Mammary epithelial cell (primary cell): ENCODE results near the gene INPP4B.

Source experiments
- EZH2 ChIP-seq: IDR thresholded peaks from 2 replicates; pipeline ENCODE4 v1.6.1; 2012; ENCODE audit warnings: low read length, inconsistent platforms, borderline replicate concordance
- TF ChIP-seq, protein P1 (sequence below), 2 donors: IDR thresholded peaks in 1 of 2; conservative IDR thresholded peaks in 1 of 2; 2 replicates each; pipeline ENCODE4 v1.5.1; 2011 to 2012; ENCODE audit warnings: inconsistent platforms in 2 of 2, low read length in 2 of 2, mild to moderate bottlenecking in 2 of 2, control low read depth in 1 of 2, low read depth in 1 of 2; ENCODE audit not compliant: insufficient read depth in 1 of 2; ENCODE audit errors: extremely low read depth in 1 of 2

DNA sequence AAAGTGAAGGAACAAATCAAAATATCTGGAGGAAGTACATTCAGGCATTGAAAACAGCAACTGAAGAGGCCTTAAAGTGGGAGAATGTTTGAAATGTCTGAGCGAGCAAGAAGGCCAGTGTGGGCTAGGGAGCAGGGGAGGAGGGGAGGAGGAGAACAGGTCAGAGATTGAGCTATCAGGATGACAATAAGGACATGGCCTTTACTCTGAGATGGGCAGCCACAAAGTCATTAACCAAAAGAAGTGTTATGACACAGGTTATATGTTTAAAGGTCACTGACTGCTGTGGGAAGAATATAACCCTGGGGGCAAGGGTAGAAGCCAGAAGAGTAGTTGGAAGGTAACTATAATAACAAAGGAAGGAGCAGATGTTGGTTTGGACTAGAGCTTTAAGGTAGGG, 315.4 kb downstream of the INPP4B start:
- TF ChIP-seq, protein P1, sequence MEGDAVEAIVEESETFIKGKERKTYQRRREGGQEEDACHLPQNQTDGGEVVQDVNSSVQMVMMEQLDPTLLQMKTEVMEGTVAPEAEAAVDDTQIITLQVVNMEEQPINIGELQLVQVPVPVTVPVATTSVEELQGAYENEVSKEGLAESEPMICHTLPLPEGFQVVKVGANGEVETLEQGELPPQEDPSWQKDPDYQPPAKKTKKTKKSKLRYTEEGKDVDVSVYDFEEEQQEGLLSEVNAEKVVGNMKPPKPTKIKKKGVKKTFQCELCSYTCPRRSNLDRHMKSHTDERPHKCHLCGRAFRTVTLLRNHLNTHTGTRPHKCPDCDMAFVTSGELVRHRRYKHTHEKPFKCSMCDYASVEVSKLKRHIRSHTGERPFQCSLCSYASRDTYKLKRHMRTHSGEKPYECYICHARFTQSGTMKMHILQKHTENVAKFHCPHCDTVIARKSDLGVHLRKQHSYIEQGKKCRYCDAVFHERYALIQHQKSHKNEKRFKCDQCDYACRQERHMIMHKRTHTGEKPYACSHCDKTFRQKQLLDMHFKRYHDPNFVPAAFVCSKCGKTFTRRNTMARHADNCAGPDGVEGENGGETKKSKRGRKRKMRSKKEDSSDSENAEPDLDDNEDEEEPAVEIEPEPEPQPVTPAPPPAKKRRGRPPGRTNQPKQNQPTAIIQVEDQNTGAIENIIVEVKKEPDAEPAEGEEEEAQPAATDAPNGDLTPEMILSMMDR (conservative IDR thresholded peaks at IDR 0.05 in 1 of 2, IDR thresholded peaks at IDR 0.05 in 1 of 2; ENCODE audit: extremely low read depth in 1 of 2, insufficient read depth in 1 of 2, low read depth in 1 of 2, low read length in 2 of 2) = no peak
- no peak for TF ChIP-seq EZH2
